ENCODE measurements around the gene SH3BGRL2. TPM values are rescaled to one million over a fixed set of nuclear protein-coding genes. Genes with fewer than 3 reads are reported as not detected.

SH3BGRL2 gene
- total RNA-seq, 1 donor, result 2.2 TPM

- Histone ChIP-seq H3K4me3 (ENCODE audit: insufficient read depth, low read length) (no peak overlapping the region), H3K27ac (ENCODE audit: low read depth, low read length) (no peak overlapping the region), H3K4me2 (ENCODE audit: insufficient read depth, low read length) (no peak overlapping the region), H3K36me3 (ENCODE audit: insufficient read depth, low read length) (no peaks in the 10 kb centered on the region), H3K79me2 (ENCODE audit: insufficient read depth, low read length) (no peaks in the 10 kb centered on the region), H3K9me3 (ENCODE audit: low read depth, low read length) (no peaks in the 10 kb centered on the region), H3K4me1 (ENCODE audit: insufficient read depth, low read length) (peaks cover 12% of the 10 kb centered on the region), H4K20me1 (ENCODE audit: insufficient read depth, low read length) (no peaks in the 10 kb centered on the region), H3K27me3 (ENCODE audit: insufficient read depth, low read length) (no peaks in the 10 kb centered on the region), H2AFZ (ENCODE audit: low read length) (no peak overlapping the region)
- no peak for DNase-seq (ENCODE audit: insufficient read length, low spot score, missing footprints)
- TF ChIP-seq, protein P1, sequence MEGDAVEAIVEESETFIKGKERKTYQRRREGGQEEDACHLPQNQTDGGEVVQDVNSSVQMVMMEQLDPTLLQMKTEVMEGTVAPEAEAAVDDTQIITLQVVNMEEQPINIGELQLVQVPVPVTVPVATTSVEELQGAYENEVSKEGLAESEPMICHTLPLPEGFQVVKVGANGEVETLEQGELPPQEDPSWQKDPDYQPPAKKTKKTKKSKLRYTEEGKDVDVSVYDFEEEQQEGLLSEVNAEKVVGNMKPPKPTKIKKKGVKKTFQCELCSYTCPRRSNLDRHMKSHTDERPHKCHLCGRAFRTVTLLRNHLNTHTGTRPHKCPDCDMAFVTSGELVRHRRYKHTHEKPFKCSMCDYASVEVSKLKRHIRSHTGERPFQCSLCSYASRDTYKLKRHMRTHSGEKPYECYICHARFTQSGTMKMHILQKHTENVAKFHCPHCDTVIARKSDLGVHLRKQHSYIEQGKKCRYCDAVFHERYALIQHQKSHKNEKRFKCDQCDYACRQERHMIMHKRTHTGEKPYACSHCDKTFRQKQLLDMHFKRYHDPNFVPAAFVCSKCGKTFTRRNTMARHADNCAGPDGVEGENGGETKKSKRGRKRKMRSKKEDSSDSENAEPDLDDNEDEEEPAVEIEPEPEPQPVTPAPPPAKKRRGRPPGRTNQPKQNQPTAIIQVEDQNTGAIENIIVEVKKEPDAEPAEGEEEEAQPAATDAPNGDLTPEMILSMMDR (IDR thresholded peaks at IDR 0.05; ENCODE audit: extremely low read depth, low read depth, low read length), result no peak
These were observed 34.0 kb upstream of the SH3BGRL2 start for GRCh38 chr6:79597155-79597554.

GRCh38 chr6:79598012-79598411, 33.1 kb upstream of the SH3BGRL2 start:
- Histone ChIP-seq H4K20me1 (ENCODE audit: insufficient read depth, low read length) (no peaks in the 10 kb centered on the region), H3K79me2 (ENCODE audit: insufficient read depth, low read length) (no peaks in the 10 kb centered on the region), H3K27me3 (ENCODE audit: insufficient read depth, low read length) (no peaks in the 10 kb centered on the region), H3K36me3 (ENCODE audit: insufficient read depth, low read length) (no peaks in the 10 kb centered on the region), H3K27ac (ENCODE audit: low read depth, low read length) (no peak overlapping the region), H3K9me3 (ENCODE audit: low read depth, low read length) (no peaks in the 10 kb centered on the region), H2AFZ (ENCODE audit: low read length) (no peak overlapping the region), H3K4me2 (ENCODE audit: insufficient read depth, low read length) (no peak overlapping the region), H3K4me1 (ENCODE audit: insufficient read depth, low read length) (peaks cover 12% of the 10 kb centered on the region), H3K4me3 (ENCODE audit: insufficient read depth, low read length) (no peak overlapping the region)
- DNase-seq (ENCODE audit: insufficient read length, low spot score, missing footprints), result no peak
- TF ChIP-seq, protein P1 (IDR thresholded peaks at IDR 0.05; ENCODE audit: extremely low read depth, low read depth, low read length), result no peak

DNA sequence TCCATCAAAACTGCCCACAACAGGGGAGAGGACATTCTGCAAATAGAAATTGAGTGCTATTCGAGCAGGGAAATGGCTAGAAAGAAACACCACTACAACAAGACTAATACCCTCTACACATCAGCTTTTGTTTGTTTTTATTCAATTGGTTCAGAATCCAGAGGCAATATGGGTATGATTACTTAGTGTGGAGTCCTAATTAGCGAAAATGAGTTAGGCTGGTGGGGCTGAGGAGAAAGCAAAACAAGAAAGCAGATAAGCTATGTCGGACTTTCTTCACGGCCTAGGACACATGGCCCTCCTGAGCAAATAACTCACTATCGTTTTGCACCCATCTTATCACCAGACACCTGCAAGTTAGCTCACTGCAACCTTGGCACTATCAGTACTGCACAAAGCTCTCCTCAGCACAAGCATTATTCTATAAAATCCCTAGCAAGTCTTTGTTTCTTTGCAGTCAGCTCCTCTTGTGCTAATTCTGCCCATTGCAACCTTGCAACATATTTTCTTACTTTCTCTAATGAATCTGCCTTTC, 31.3 kb upstream of the SH3BGRL2 start:
- no peak for DNase-seq (ENCODE audit: insufficient read length, low spot score, missing footprints)
- Histone ChIP-seq H3K4me2 (ENCODE audit: insufficient read depth, low read length) (no peak overlapping the region), H3K27ac (ENCODE audit: low read depth, low read length) (no peak overlapping the region), H3K36me3 (ENCODE audit: insufficient read depth, low read length) (no peaks in the 10 kb centered on the region), H4K20me1 (ENCODE audit: insufficient read depth, low read length) (no peaks in the 10 kb centered on the region), H2AFZ (ENCODE audit: low read length) (no peak overlapping the region), H3K9me3 (ENCODE audit: low read depth, low read length) (no peaks in the 10 kb centered on the region), H3K4me3 (ENCODE audit: insufficient read depth, low read length) (no peak overlapping the region), H3K27me3 (ENCODE audit: insufficient read depth, low read length) (no peaks in the 10 kb centered on the region), H3K79me2 (ENCODE audit: insufficient read depth, low read length) (no peaks in the 10 kb centered on the region), H3K4me1 (ENCODE audit: insufficient read depth, low read length) (peaks cover 20% of the 10 kb centered on the region)
- TF ChIP-seq, protein P1 (IDR thresholded peaks at IDR 0.05; ENCODE audit: extremely low read depth, low read depth, low read length), result no peak

DNA sequence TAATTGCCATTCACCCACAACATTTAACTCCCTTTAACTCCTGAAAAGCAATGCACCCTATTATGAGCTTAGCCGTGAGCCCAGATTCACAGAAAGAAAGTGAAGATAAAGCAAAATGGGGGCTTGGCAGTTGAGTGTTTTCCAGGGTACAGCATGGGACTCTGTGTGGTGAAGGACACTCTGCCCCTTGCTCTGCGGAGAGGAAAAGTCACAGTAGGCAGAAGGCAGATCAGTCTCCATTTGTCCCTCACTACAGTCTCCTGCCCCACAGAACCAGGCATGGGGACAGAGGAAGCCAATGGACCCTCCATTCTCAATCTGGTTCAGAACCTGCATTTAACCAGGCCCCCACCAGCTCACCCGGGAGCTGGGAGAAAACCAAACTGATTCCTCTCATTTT, 30.8 kb upstream of the SH3BGRL2 start:
- no peaks in the 10 kb centered on the region for H3K9me3 ChIP-seq (ENCODE audit: low read depth, low read length)

More for the DNA sequence above, 30.8 kb upstream of the SH3BGRL2 start:
- no peaks in the 10 kb centered on the region for H3K27me3 ChIP-seq (ENCODE audit: insufficient read depth, low read length)
- no peak overlapping the region for H3K4me2 ChIP-seq (ENCODE audit: insufficient read depth, low read length)
- peaks cover 23% of the 10 kb centered on the region for H3K4me1 ChIP-seq (ENCODE audit: insufficient read depth, low read length)
- H2AFZ ChIP-seq (ENCODE audit: low read length), result no peak overlapping the region
- H3K36me3 ChIP-seq (ENCODE audit: insufficient read depth, low read length), result no peaks in the 10 kb centered on the region
- H3K27ac ChIP-seq (ENCODE audit: low read depth, low read length), result no peak overlapping the region
- no peaks in the 10 kb centered on the region for H4K20me1 ChIP-seq (ENCODE audit: insufficient read depth, low read length)
- DNase-seq (ENCODE audit: insufficient read length, low spot score, missing footprints), result no peak
- H3K79me2 ChIP-seq (ENCODE audit: insufficient read depth, low read length), result no peaks in the 10 kb centered on the region
- TF ChIP-seq, protein P1 (IDR thresholded peaks at IDR 0.05; ENCODE audit: extremely low read depth, low read depth, low read length), result no peak
- no peak overlapping the region for H3K4me3 ChIP-seq (ENCODE audit: insufficient read depth, low read length)

Data from osteoblast (primary cell).